ENCODE measurements around the gene WDR62. TPM values are rescaled to one million over a fixed set of nuclear protein-coding genes. Genes with fewer than 3 reads are reported as not detected.
A peak's percentile ranks its signal among the peaks of the same experiment; 100 is the strongest.

Gene WDR62
- total RNA-seq, 1 experiment from 2014 or later = 51.4 TPM

GRCh38 chr19:36041831-36042230, 12.9 kb upstream of the WDR62 start:
- Histone ChIP-seq H3K9me3 (ENCODE audit: control insufficient read depth, insufficient read depth, low read depth, low read length) (no peaks in the 10 kb centered on the region), H3K27ac (ENCODE audit: low read length) (no peak overlapping the region), H3K4me3 (ENCODE audit: low read depth in 2 of 2, low read length in 2 of 2) (no peak overlapping the region), H3K4me1 (ENCODE audit: control insufficient read depth, insufficient read depth, low read length) (no peaks in the 10 kb centered on the region), H3K27me3 (ENCODE audit: control insufficient read depth, insufficient read depth, low read length) (no peaks in the 10 kb centered on the region), H3K36me3 (ENCODE audit: control insufficient read depth, insufficient read depth, low read length) (no peaks in the 10 kb centered on the region)
- ATAC-seq = 0 out of 2 replicates have a peak, but pooled peaks have one; percentile 37
- in situ Hi-C loops (cut with HindIII; ENCODE audit: low pct_unique_long_range_greater_than_20kb, low sequenced_read_pairs) (no loop called here), intact Hi-C loops (cut with micrococcal nuclease; ENCODE audit: unreplicated experiment) (no loop called here)
- no peak for DNase-seq (ENCODE audit: low read depth, low spot score)
- TF ChIP-seq SIN3A (IDR thresholded peaks at IDR 0.05; ENCODE audit: borderline replicate concordance, insufficient read depth, low read depth, low read length) (no peak), POLR2AphosphoS5 (IDR thresholded peaks at IDR 0.05; ENCODE audit: low read depth, low read length) (no peak), TCF7L2 (IDR thresholded peaks at IDR 0.05; ENCODE audit: low read depth, low read length) (no peak)
- TF ChIP-seq, protein P1, sequence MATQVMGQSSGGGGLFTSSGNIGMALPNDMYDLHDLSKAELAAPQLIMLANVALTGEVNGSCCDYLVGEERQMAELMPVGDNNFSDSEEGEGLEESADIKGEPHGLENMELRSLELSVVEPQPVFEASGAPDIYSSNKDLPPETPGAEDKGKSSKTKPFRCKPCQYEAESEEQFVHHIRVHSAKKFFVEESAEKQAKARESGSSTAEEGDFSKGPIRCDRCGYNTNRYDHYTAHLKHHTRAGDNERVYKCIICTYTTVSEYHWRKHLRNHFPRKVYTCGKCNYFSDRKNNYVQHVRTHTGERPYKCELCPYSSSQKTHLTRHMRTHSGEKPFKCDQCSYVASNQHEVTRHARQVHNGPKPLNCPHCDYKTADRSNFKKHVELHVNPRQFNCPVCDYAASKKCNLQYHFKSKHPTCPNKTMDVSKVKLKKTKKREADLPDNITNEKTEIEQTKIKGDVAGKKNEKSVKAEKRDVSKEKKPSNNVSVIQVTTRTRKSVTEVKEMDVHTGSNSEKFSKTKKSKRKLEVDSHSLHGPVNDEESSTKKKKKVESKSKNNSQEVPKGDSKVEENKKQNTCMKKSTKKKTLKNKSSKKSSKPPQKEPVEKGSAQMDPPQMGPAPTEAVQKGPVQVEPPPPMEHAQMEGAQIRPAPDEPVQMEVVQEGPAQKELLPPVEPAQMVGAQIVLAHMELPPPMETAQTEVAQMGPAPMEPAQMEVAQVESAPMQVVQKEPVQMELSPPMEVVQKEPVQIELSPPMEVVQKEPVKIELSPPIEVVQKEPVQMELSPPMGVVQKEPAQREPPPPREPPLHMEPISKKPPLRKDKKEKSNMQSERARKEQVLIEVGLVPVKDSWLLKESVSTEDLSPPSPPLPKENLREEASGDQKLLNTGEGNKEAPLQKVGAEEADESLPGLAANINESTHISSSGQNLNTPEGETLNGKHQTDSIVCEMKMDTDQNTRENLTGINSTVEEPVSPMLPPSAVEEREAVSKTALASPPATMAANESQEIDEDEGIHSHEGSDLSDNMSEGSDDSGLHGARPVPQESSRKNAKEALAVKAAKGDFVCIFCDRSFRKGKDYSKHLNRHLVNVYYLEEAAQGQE (IDR thresholded peaks at IDR 0.05; ENCODE audit: insufficient read depth in 1 of 2, low read depth in 2 of 2, low read length in 1 of 2) = no peak
- TF ChIP-seq, protein P2, sequence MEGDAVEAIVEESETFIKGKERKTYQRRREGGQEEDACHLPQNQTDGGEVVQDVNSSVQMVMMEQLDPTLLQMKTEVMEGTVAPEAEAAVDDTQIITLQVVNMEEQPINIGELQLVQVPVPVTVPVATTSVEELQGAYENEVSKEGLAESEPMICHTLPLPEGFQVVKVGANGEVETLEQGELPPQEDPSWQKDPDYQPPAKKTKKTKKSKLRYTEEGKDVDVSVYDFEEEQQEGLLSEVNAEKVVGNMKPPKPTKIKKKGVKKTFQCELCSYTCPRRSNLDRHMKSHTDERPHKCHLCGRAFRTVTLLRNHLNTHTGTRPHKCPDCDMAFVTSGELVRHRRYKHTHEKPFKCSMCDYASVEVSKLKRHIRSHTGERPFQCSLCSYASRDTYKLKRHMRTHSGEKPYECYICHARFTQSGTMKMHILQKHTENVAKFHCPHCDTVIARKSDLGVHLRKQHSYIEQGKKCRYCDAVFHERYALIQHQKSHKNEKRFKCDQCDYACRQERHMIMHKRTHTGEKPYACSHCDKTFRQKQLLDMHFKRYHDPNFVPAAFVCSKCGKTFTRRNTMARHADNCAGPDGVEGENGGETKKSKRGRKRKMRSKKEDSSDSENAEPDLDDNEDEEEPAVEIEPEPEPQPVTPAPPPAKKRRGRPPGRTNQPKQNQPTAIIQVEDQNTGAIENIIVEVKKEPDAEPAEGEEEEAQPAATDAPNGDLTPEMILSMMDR (IDR thresholded peaks at IDR 0.05) = no peak
- BruUV-seq (replicated peaks) = no TSS peak
- POLR2A ChIA-PET = no interaction called here
- CTCF ChIA-PET = interaction anchor here (0.5 to 0.6 kb wide), 3 partner anchors 14 to 506 kb away, joined by 3 to 7 read pairs (median 7); no protein-coding TSS in a partner anchor

- ATAC-seq (no peak), DNase-seq (ENCODE audit: low read depth, low spot score) (no peak)
- TF ChIP-seq SIN3A (IDR thresholded peaks at IDR 0.05; ENCODE audit: borderline replicate concordance, insufficient read depth, low read depth, low read length) (no peak), POLR2AphosphoS5 (IDR thresholded peaks at IDR 0.05; ENCODE audit: low read depth, low read length) (no peak), TCF7L2 (IDR thresholded peaks at IDR 0.05; ENCODE audit: low read depth, low read length) (no peak)
- TF ChIP-seq, protein P2 (IDR thresholded peaks at IDR 0.05) = no peak
- TF ChIP-seq, protein P1 (IDR thresholded peaks at IDR 0.05; ENCODE audit: insufficient read depth in 1 of 2, low read depth in 2 of 2, low read length in 1 of 2) = no peak
- Histone ChIP-seq H3K4me1 (ENCODE audit: control insufficient read depth, insufficient read depth, low read length) (no peaks in the 10 kb centered on the region), H3K4me3 (ENCODE audit: low read depth in 2 of 2, low read length in 2 of 2) (no peak overlapping the region), H3K27ac (ENCODE audit: low read length) (no peak overlapping the region), H3K27me3 (ENCODE audit: control insufficient read depth, insufficient read depth, low read length) (no peaks in the 10 kb centered on the region), H3K36me3 (ENCODE audit: control insufficient read depth, insufficient read depth, low read length) (no peaks in the 10 kb centered on the region), H3K9me3 (ENCODE audit: control insufficient read depth, insufficient read depth, low read depth, low read length) (no peaks in the 10 kb centered on the region)
- CTCF ChIA-PET = no interaction called here
- no TSS peak for BruUV-seq (replicated peaks)
- POLR2A ChIA-PET = no interaction called here
- intact Hi-C loops (cut with micrococcal nuclease; ENCODE audit: unreplicated experiment) (no loop called here), in situ Hi-C loops (cut with HindIII; ENCODE audit: low pct_unique_long_range_greater_than_20kb, low sequenced_read_pairs) (no loop called here)
Measured at GRCh38 chr19:36043952-36044351, 10.7 kb upstream of the WDR62 start.
